Measurements from ENCODE around the gene SARDH. TPM values are rescaled to one million over a fixed set of nuclear protein-coding genes. Genes with fewer than 3 reads are reported as not detected.

SARDH gene
- total and polyA plus RNA-seq, 8 donors, result 3.9 to 13.9 (median 9.9) TPM

DNA sequence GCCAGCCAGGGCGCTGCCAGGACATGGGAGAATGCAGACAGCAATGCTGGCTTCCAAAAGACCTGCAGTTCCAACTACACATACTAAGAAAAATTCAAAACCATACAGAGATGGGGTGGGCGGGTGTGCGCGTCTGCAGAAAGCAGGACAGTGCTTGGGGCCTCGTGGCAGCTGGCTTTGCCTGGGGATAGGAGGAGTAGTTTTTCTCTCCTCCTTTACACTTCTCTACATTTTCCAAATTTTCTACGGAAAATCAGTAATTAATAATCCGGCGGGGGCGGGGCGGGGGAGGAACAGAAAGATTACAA lies 43.6 kb upstream of the SARDH start:
- Histone ChIP-seq H3K9me3 (no peaks in the 10 kb centered on the region), H3K27me3 (no peaks in the 10 kb centered on the region), H3K36me3 (peaks cover 0 to 44% of the 10 kb centered on the region in 2 donors), H3K4me1 (peaks cover 0 to 12% of the 10 kb centered on the region in 2 donors), H3K4me3 (no peak overlapping the region), H3K27ac (no peak overlapping the region)
- TF ChIP-seq, protein P1, sequence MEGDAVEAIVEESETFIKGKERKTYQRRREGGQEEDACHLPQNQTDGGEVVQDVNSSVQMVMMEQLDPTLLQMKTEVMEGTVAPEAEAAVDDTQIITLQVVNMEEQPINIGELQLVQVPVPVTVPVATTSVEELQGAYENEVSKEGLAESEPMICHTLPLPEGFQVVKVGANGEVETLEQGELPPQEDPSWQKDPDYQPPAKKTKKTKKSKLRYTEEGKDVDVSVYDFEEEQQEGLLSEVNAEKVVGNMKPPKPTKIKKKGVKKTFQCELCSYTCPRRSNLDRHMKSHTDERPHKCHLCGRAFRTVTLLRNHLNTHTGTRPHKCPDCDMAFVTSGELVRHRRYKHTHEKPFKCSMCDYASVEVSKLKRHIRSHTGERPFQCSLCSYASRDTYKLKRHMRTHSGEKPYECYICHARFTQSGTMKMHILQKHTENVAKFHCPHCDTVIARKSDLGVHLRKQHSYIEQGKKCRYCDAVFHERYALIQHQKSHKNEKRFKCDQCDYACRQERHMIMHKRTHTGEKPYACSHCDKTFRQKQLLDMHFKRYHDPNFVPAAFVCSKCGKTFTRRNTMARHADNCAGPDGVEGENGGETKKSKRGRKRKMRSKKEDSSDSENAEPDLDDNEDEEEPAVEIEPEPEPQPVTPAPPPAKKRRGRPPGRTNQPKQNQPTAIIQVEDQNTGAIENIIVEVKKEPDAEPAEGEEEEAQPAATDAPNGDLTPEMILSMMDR (IDR thresholded peaks at IDR 0.05), result no peak
- intact Hi-C loops (cut with DNase I), result no loop called here
- peak in 1 of 4 donors; percentile 37 for DNase-seq
- ATAC-seq, result no peak

DNA sequence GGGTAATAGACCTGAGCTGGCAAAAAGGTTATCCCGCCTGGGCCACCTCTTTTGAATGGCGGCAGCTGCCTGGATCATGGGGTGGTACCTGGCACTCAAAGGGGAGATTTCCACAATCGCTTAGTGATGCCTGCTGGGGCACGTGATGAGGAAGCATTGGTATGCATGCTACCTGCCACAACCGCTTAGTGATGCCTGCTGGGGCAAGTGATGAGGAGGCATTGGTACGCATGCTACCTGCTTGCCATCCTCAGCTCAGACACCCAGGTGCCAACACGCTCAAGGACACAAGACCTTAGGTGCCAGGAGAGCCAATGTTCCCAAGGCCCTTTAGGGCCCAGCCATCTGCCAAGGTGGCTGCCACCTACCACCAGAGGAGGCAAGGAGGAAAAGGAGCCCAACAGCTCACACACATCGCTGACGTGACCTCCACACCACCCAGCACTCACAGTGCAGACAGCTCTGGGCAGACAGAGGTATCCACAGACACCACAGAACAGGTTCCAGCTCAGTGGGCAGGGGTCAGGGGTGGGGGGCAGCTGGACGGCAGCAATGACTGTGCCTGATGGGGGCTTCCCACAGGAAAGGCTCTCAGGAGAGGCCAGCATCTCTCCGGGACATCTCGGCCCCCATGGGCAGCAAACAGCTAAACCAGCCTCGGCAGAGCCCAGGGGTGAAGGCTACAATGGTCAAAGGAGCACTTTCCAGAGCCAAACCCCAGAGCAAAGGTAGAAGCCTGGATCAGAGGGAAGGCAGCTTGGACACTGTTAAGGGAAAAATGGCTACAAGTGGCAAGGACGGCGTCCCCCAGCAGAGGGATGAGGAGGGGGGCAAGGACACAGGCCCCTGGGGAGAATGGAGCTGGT lies 43.0 kb upstream of the SARDH start:
- no peaks in the 10 kb centered on the region for H3K27me3 ChIP-seq
- peaks cover 0 to 50% of the 10 kb centered on the region in 2 donors for H3K36me3 ChIP-seq
- intact Hi-C loops (cut with DNase I), result no loop called here
- ATAC-seq, result no peak
- no peaks in the 10 kb centered on the region for H3K9me3 ChIP-seq
- H3K4me3 ChIP-seq, result no peak overlapping the region
- H3K4me1 ChIP-seq, result peaks cover 0 to 7% of the 10 kb centered on the region in 2 donors
- no peak overlapping the region for H3K27ac ChIP-seq
- TF ChIP-seq, protein P1 (IDR thresholded peaks at IDR 0.05), result no peak
- peak in 2 of 4 donors; percentile 22 to 43 for DNase-seq

DNA sequence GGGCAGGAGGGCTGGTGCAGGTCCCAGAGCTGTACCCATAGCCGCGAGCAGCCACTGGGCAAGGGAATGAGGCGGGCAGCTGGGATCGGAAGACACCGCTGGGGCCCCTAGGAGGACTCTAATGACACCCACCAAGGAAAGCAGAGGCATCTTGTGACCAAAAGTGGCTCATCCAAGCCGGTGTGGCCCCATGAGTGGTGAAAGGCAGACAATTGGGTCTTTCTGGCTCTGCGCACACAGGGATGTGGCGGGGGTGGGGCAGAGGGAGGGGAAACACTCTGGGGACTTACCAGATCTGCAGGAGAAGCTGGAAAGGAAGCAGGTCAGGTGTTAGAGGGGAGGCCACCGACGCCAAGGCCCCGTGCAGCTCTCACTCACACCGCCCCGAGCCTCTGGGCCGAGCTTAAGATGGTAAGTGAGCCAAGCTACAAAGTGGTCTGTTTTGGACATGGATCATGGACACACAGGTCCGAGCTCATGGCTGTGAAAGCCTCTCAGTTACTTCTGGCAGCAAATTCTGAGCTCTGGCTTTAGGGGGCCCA lies 42.3 kb upstream of the SARDH start:
- Histone ChIP-seq H3K27me3 (no peaks in the 10 kb centered on the region), H3K27ac (no peak overlapping the region), H3K36me3 (peaks cover 0 to 57% of the 10 kb centered on the region in 2 donors), H3K9me3 (no peaks in the 10 kb centered on the region), H3K4me1 (peaks cover 0 to under 1% of the 10 kb centered on the region in 2 donors), H3K4me3 (no peak overlapping the region)
- DNase-seq (peak in 2 of 4 donors; percentile 14 to 57), ATAC-seq (no peak)
- intact Hi-C loops (cut with DNase I), result no loop called here
- TF ChIP-seq, protein P1 (IDR thresholded peaks at IDR 0.05), result no peak

DNA sequence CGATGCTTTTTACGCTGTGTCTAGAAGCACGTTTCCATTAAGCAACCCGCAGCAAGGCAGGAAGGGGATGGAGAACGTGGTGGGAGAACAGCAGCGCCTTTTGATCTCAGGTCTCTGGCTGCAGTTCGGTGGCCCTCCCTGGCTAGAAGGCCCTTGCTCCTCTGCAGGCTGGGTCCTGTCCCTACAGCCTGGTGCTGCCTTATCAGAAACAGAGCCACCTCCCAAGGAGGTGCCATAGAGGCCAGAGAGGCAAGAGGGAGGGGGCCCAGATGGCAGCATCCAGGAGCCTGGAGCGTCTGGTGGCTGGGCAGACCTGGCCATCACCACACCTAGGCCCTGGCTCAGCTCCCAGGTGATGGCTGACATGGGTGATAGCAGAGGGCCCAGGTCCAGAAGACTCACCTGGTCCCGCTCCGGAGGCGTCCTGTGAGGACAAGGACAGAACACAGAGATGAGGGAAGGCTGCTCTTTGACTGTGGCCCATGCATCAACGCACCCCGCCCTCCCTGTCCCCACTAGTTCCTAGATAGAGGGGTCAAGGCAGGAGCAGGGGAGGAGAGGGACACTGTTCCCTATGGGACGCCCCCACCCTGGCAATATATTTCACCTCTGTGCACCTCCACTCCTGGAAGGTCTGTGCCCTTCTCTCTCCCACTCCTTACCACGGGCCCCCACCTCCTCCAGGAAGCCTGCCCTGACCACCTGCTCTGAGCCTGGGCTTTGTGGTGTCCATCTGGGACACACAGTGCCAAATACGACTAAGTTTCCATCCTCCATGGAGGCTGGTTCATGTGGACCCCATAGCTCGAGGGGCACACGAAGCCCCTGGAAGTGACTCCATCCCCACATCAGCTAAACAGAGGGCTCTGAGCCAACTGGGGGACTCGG lies 41.6 kb upstream of the SARDH start:
- peaks cover 0 to 64% of the 10 kb centered on the region in 2 donors for H3K36me3 ChIP-seq
- H3K9me3 ChIP-seq, result peaks cover 0 to 3% of the 10 kb centered on the region in 2 donors
- no peak overlapping the region for H3K4me3 ChIP-seq
- DNase-seq (peak in 2 of 4 donors; percentile 25 to 44), ATAC-seq (no peak)
- H3K4me1 ChIP-seq, result no peaks in the 10 kb centered on the region
- no peaks in the 10 kb centered on the region for H3K27me3 ChIP-seq
- TF ChIP-seq, protein P1 (IDR thresholded peaks at IDR 0.05), result no peak
- intact Hi-C loops (cut with DNase I), result no loop called here
- no peak overlapping the region for H3K27ac ChIP-seq
